Natural killer cell (primary cell): ENCODE results near the gene GPR17. TPM values are rescaled to one million over a fixed set of nuclear protein-coding genes. Genes with fewer than 3 reads are reported as not detected.

ENCODE experiments used
- ATAC-seq, 3 donors: fragments of 150-1000 bp in 2 of 3; fragments of 200-7000 bp in 1 of 3; cut with Tn5 transposase; 1 replicate in 1 of 3; 2 replicates in 2 of 3; pipeline ENCODE4 v1.10.0; 2021; ENCODE audit warnings: mild to moderate bottlenecking in 2 of 3, moderate library complexity in 2 of 3
- DNase-seq, 2 donors: peaks; one replicate each; pipeline versions ENCODE4 v3.0.0 to v3.0.0-alpha.2; 2013 to 2021; ENCODE audit warnings: mixed read lengths in 1 of 2
- H3K27ac ChIP-seq: one replicate; pipeline ENCODE4 v1.5.1; 2013; ENCODE audit warnings: mild to moderate bottlenecking, low read length
- H3K27me3 ChIP-seq: one replicate; pipeline ENCODE4 v1.6.1; 2013; ENCODE audit warnings: low read length; ENCODE audit not compliant: control insufficient read depth, insufficient read depth
- H3K36me3 ChIP-seq: one replicate; pipeline ENCODE4 v1.6.1; 2013; ENCODE audit warnings: low read length; ENCODE audit not compliant: control insufficient read depth, insufficient read depth
- H3K4me1 ChIP-seq: one replicate; pipeline ENCODE4 v1.6.1; 2013; ENCODE audit warnings: low read length; ENCODE audit not compliant: control insufficient read depth, insufficient read depth
- H3K4me3 ChIP-seq: one replicate; pipeline ENCODE4 v1.5.1; 2013; ENCODE audit warnings: low read length
- H3K9me3 ChIP-seq: one replicate; pipeline ENCODE4 v1.6.1; 2013; ENCODE audit warnings: low read length; ENCODE audit not compliant: control insufficient read depth, insufficient read depth
- H3K27ac Mint-ChIP-seq, 2 donors: one replicate each; pipeline ENCODE4 v1.8.0; 2022; ENCODE audit warnings: mild to moderate bottlenecking in 2 of 2, mixed read lengths in 2 of 2, moderate library complexity in 1 of 2
- H3K27me3 Mint-ChIP-seq, 2 donors: one replicate each; pipeline ENCODE4 v1.8.0; 2022; ENCODE audit warnings: low read depth in 2 of 2, mixed read lengths in 2 of 2
- H3K36me3 Mint-ChIP-seq: one replicate; pipeline ENCODE4 v1.8.0; 2022; ENCODE audit warnings: mixed read lengths
- H3K4me1 Mint-ChIP-seq, 2 donors: one replicate each; pipeline ENCODE4 v1.8.0; 2022; ENCODE audit warnings: mixed read lengths in 2 of 2
- H3K4me3 Mint-ChIP-seq: one replicate; pipeline ENCODE4 v1.8.0; 2022; ENCODE audit warnings: mild to moderate bottlenecking, moderate library complexity, mixed read lengths
- H3K9me3 Mint-ChIP-seq, 2 donors: one replicate each; pipeline ENCODE4 v1.8.0; 2022; ENCODE audit warnings: mixed read lengths in 2 of 2
- WGBS: methylation state at CpG from one replicate; pipeline ENCODE4 v1.1.7; 2013; ENCODE audit warnings: missing lambda C conversion rate; ENCODE audit not compliant: insufficient coverage; 5-methylcytosine and 5-hydroxymethylcytosine counted together
- intact Hi-C: fragments of 100-400 bp; cut with micrococcal nuclease; formaldehyde crosslinking; loops from one replicate; pipeline ENCODE4 v1.14.2; 2022
- total RNA-seq, 4 donors: library from RNA; stranded (reverse); fragments of 120-200 nt in 1 of 4; gene quantifications; one replicate each; pipeline versions ENCODE4 v1.2.3 to v1.2.4, GENCODE V29; 2013 to 2022
- TF ChIP-seq, protein P1 (sequence below): fragments of 200-600 bp; IDR thresholded peaks from one replicate; pipeline ENCODE4 v1.8.0; 2022; ENCODE audit warnings: antibody characterized with exemption

Gene GPR17
- total RNA-seq, 3 donors from 2014 or later (not counting 1 experiment from before 2014, with no cell fraction given): not detected

DNA sequence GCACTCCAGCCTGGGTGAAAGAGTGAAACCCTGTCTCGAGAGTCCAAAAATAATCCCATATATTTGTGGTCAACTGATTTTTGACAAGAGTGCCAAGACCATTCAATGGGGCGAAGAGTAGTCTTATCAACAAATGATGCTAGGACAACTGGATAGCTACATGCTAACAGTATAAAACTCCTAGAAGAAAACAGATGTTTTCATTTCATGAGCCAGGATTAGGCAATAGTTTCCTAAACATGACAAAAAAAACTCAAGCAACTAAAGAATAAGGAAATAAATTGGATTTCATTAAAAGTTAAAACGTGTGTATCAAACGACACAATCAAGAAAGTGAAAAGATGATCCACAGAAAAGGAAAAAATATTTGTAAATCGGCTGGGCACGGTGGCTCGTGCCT, 23.1 kb downstream of the GPR17 start:
- Mint-ChIP-seq H3K9me3 (no peaks in the 10 kb centered on the region), H3K27me3 (peaks cover 40 to 82% of the 10 kb centered on the region in 2 donors), H3K4me1 (peaks cover 0 to under 1% of the 10 kb centered on the region in 2 donors), H3K36me3 (no peaks in the 10 kb centered on the region), H3K4me3 (no peak overlapping the region), H3K27ac (no peak overlapping the region)
- H3K4me1 ChIP-seq: peaks cover under 1% of the 10 kb centered on the region
- WGBS: 92% methylated on average over 7 of the region's 7 CpGs
- no peak for DNase-seq
- intact Hi-C loops: no loop called here
- no peak for ATAC-seq
- no peak overlapping the region for H3K4me3 ChIP-seq
- H3K27ac ChIP-seq: no peak overlapping the region
- H3K27me3 ChIP-seq: peaks cover 9% of the 10 kb centered on the region
- no peaks in the 10 kb centered on the region for H3K36me3 ChIP-seq
- no peaks in the 10 kb centered on the region for H3K9me3 ChIP-seq
- TF ChIP-seq, protein P1, sequence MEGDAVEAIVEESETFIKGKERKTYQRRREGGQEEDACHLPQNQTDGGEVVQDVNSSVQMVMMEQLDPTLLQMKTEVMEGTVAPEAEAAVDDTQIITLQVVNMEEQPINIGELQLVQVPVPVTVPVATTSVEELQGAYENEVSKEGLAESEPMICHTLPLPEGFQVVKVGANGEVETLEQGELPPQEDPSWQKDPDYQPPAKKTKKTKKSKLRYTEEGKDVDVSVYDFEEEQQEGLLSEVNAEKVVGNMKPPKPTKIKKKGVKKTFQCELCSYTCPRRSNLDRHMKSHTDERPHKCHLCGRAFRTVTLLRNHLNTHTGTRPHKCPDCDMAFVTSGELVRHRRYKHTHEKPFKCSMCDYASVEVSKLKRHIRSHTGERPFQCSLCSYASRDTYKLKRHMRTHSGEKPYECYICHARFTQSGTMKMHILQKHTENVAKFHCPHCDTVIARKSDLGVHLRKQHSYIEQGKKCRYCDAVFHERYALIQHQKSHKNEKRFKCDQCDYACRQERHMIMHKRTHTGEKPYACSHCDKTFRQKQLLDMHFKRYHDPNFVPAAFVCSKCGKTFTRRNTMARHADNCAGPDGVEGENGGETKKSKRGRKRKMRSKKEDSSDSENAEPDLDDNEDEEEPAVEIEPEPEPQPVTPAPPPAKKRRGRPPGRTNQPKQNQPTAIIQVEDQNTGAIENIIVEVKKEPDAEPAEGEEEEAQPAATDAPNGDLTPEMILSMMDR: no peak

GRCh38 chr2:127670055-127670956, 24.4 kb downstream of the GPR17 start:
- WGBS: 92% methylated on average over 9 of the region's 10 CpGs
- H3K27ac Mint-ChIP-seq: no peak overlapping the region
- H3K4me3 Mint-ChIP-seq: no peak overlapping the region
- Histone ChIP-seq H3K4me1 (peaks cover 7% of the 10 kb centered on the region), H3K9me3 (no peaks in the 10 kb centered on the region), H3K36me3 (no peaks in the 10 kb centered on the region), H3K4me3 (no peak overlapping the region), H3K27ac (no peak overlapping the region), H3K27me3 (peaks cover 11% of the 10 kb centered on the region)
- intact Hi-C loops: no loop called here
- DNase-seq (peak in 1 of 2 donors; percentile 7), ATAC-seq (no peak)
- peaks cover 5% of the 10 kb centered on the region in 2 donors for H3K4me1 Mint-ChIP-seq
- peaks cover 42 to 79% of the 10 kb centered on the region in 2 donors for H3K27me3 Mint-ChIP-seq
- H3K9me3 Mint-ChIP-seq: no peaks in the 10 kb centered on the region
- no peaks in the 10 kb centered on the region for H3K36me3 Mint-ChIP-seq
- TF ChIP-seq, protein P1: no peak

DNA sequence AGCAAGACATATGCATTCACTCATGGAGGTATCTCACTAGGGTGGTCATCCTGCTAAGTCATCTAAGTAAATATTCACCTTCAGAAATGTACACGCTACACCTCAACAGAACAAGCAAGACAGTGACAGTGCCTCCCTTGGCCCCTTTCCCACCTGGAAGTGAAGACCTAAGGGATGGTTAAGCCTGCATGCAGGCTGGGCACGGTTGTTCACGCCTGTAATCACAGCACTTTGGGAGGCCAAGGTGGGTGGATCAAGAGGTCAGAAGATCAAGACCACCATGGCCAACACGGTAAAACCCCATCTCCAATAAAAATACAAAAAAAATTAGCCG, 25.0 kb downstream of the GPR17 start:
- Histone ChIP-seq H3K9me3 (no peaks in the 10 kb centered on the region), H3K27me3 (peaks cover 14% of the 10 kb centered on the region), H3K4me3 (no peak overlapping the region), H3K36me3 (no peaks in the 10 kb centered on the region), H3K4me1 (peaks cover 12% of the 10 kb centered on the region), H3K27ac (no peak overlapping the region)
- WGBS: 87% methylated on average over 5 of the region's 5 CpGs
- H3K9me3 Mint-ChIP-seq: no peaks in the 10 kb centered on the region
- H3K4me3 Mint-ChIP-seq: no peak overlapping the region
- DNase-seq: no peak
- peaks cover 41 to 76% of the 10 kb centered on the region in 2 donors for H3K27me3 Mint-ChIP-seq
- no peaks in the 10 kb centered on the region for H3K36me3 Mint-ChIP-seq
- intact Hi-C loops: no loop called here
- no peak overlapping the region for H3K27ac Mint-ChIP-seq
- TF ChIP-seq, protein P1: no peak
- ATAC-seq: no peak
- H3K4me1 Mint-ChIP-seq: peaks cover 5% of the 10 kb centered on the region in 2 donors
